Astrocyte of the cerebellum (primary cell): ENCODE data around the gene OGA.
A peak's percentile ranks its signal among the peaks of the same experiment; 100 is the strongest.

Experiments used
- DNase-seq: peaks from one replicate; pipeline ENCODE4 v3.0.0-alpha.2; 2011; ENCODE audit warnings: low read depth
- H3K4me3 ChIP-seq: 2 replicates; pipeline ENCODE4 v1.5.1; 2011; ENCODE audit warnings: mild to moderate bottlenecking, low read depth, low read length, moderate library complexity
- in situ Hi-C: cut with HindIII; loops from 2 replicates; pipeline ENCODE4 v1.10.0; 2017; ENCODE audit warnings: low sequenced_read_pairs
- TF ChIP-seq, protein P1 (sequence below): IDR thresholded peaks from 2 replicates; pipeline ENCODE4 v1.5.1; 2012; ENCODE audit warnings: low read length, low read depth, moderate library complexity, mild to moderate bottlenecking; ENCODE audit errors: missing control alignments

The OGA gene

DNA sequence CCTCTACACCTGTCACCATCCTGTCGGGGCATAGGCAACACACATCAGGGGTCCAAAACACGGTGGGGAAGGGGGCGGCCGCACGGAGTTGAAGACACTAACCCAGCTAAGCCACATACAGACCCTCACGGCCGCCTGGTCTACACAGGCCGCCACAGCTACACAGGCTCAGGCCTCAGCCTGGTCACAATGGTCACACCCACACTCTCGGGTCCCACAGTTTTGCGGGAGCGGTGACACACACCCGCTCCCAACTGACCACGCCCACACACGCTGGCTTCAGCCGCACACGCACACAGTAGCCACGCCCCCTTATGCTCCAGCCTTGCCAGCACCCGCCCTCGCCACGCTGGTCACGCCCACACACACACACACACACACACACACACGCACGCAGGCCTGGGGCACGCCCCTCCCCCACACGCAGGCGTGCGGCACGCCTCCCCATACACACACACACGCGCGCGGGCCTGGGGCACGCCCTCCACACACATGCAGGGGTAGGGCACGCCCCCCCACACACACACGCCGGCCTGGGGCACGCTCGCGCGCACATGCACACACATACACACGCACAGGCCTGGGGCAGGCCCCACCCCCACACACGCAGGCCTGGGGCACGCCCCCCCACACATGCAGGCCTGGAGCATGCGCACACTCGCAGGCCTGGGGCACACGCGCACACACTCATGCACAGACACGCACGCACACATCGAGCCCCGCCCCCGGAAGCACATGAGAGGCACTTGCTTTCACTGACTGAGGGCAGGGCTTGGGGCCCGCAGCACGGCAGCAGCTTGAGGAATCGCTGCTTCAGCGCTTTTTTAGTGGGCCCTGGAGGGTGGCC lies 12.3 kb upstream of the OGA start:
- DNase-seq, result peak; percentile 51

DNA sequence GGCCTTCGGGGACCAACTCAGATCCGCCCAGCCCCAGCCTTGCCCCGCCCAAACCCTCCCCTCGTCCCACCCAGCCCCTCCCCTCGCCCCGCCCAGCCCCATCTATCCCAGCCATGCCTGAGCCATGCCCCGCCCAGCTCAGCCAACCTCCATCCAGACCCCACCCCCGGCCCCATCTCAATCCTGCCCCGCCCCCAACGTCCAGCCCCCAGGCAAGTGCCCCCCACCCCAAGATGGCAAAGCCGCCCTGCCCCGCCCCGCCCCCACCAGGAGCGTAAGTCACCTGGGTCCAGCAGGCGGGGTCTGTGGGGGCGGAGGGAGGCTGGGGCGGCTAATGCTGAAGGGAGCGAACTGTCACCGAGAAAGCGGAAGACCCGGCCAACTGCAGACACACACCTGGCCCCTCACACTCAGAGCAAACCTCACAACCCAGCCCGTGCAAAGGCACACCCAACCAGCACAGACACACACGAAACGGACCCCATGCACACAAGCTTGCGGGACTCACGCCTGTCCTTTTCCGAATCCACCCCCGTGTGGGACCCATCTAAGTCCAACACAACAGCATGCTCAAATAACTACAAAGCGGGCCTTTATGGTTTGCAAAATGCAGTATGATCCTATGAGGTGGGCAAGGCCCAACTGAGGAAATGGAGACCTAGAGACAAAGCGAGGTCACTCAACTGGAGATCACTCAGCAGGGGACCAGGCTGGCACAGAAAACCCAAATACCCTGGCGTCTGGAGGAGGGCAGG lies 11.5 kb upstream of the OGA start:
- in situ Hi-C loops, result no loop called here
- DNase-seq, result no peak

More for the DNA sequence above, 12.3 kb upstream of the OGA start:
- peak overlapping the region; percentile 49 for H3K4me3 ChIP-seq
- TF ChIP-seq, protein P1, sequence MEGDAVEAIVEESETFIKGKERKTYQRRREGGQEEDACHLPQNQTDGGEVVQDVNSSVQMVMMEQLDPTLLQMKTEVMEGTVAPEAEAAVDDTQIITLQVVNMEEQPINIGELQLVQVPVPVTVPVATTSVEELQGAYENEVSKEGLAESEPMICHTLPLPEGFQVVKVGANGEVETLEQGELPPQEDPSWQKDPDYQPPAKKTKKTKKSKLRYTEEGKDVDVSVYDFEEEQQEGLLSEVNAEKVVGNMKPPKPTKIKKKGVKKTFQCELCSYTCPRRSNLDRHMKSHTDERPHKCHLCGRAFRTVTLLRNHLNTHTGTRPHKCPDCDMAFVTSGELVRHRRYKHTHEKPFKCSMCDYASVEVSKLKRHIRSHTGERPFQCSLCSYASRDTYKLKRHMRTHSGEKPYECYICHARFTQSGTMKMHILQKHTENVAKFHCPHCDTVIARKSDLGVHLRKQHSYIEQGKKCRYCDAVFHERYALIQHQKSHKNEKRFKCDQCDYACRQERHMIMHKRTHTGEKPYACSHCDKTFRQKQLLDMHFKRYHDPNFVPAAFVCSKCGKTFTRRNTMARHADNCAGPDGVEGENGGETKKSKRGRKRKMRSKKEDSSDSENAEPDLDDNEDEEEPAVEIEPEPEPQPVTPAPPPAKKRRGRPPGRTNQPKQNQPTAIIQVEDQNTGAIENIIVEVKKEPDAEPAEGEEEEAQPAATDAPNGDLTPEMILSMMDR, result no peak
- in situ Hi-C loops, result no loop called here

DNA sequence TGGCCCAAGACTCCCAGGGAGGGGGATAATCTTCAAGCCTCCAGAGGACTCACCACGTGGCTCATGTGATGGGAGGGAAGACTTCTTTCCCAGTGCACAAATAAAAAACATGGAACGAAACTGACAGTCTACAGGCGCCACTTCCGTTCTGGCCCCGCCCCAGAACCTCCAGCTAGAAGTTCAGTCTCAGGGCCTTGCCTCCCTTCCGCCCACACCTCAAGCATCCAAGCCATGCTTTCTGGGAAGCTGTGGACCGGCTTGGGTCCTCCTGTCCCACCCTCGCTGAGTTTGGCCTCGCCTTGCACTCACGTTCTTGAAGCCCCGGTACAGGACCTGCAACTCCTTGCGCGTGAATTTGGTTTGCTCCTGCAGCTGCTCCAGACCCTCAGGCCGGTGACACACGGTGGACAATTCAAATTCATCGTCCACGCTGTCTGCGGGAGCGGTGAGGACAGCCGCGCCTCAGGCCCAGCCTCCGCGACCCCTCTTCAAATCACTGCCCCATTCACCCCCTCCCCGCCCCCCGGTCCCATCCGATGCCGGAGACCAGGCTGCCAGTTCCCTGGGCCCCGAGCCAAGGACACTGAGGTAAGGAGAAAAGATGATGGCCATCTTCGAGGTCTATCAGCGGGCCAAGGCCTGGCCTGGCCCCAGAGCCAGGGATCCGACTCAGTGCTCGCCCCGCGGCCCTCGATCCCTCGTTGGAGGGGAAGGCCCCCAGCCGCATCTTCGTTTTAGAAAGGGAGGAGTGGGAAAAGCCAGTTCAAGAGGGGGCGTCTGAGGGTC lies 10.7 kb upstream of the OGA start:
- no peak overlapping the region for H3K4me3 ChIP-seq
- in situ Hi-C loops, result no loop called here
- DNase-seq, result no peak
- TF ChIP-seq, protein P1, result no peak

More for the DNA sequence above, 11.5 kb upstream of the OGA start:
- peak overlapping the region; percentile 49 for H3K4me3 ChIP-seq
- TF ChIP-seq, protein P1, result no peak

DNA sequence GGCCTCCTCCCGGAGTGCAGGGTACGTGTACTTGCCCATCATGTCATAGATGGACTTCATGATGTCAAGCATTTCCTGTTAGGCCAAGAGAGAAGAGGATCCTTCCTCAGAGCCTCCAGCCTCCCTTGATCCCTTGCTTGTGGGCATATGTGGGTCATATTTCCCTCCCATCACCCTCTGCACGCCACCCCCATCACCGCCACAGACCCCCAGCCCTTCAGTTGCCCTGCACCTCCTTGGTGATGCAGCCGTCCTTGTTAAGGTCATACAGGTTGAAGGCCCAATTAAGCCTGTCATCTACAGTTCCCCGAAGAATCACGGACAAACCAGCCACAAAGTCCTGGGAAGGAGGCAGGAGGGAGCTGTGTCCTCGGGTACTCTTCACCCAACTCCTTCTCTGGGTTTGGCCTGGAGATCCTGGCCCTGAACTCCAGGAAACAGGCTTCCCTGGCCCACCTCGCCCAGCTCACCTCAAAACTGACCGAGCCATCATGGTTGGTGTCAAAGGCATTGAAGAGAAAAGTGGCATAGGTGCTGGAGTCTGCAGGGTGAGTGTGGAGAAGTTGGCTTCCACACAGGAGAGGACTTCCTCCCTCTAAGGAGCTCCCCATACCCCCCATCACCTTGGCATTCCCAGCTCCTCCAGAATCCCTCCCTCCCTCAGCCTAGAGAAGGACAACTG lies 9.8 kb upstream of the OGA start:
- in situ Hi-C loops, result no loop called here
- no peak overlapping the region for H3K4me3 ChIP-seq
- TF ChIP-seq, protein P1, result no peak

DNA sequence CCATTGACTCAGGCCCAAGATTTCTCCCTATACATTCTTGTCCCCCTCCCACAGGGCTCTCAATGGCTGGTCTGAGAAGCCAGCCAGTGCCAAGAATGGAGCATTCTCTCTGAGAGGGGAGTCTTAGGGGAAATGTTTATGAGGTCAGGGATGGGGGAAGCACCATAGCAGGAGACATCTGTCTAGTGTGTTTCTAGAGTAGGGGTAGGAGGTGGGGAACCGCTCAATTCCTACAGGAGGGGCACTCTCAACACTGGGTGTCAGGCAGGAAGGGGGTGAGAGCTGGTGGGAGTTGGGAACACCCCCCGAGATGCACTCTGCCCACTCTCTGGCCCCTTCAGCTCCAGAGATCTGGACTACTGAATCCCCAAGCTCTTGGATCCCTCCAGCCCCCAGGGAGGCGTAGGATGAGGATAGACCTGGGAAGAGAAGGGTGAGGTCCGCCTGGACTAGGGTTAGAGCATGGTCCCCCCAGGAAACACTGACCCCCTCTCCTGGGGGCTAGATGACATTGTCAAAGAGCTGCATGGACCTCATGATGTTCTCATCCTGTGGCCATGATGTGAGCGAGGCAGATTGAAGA lies 8.7 kb upstream of the OGA start:
- TF ChIP-seq, protein P1, result no peak
- in situ Hi-C loops, result no loop called here
- DNase-seq, result no peak
- H3K4me3 ChIP-seq, result no peak overlapping the region

More for the DNA sequence above, 9.8 kb upstream of the OGA start:
- no peak for DNase-seq

DNA sequence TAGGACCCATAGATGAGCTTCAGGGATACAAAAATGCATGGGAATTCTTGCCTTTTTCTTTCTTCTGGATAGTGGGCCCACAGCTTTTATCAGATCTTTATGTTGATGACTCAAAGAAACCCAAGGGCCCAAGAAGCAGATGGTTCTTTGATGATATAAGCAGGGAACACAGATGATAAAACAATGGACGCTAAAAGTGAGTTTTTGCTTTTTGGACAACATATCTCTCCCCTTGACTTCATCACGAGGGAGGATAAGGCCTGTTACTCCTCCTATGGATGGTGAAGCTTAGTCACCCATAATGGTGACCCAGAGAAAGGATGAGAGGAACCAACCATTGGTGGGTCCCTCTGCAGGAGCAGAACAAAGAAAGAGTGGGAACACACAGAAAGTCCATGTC lies 6.5 kb upstream of the OGA start:
- no peak overlapping the region for H3K4me3 ChIP-seq
- in situ Hi-C loops, result no loop called here
- TF ChIP-seq, protein P1, result no peak
- DNase-seq, result no peak
